WTC11 (cell line): ENCODE results near the gene SAPCD2. TPM values are rescaled to one million over a fixed set of nuclear protein-coding genes. Genes with fewer than 3 reads are reported as not detected.
A peak's percentile ranks its signal among the peaks of the same experiment; 100 is the strongest.

Experiments used
- ATF1 ChIP-seq: sonication (generic); formaldehyde crosslinking; IDR thresholded peaks from 2 replicates; pipeline ENCODE4 v1.8.1; 2023; ENCODE audit warnings: mild to moderate bottlenecking, moderate library complexity, missing genetic modification reagents
- CREM ChIP-seq: sonication (generic); formaldehyde crosslinking; IDR thresholded peaks from 2 replicates; pipeline ENCODE4 v1.8.1; 2022; ENCODE audit warnings: mild to moderate bottlenecking, missing genetic modification reagents, moderate library complexity
- ELF4 ChIP-seq: sonication (generic); formaldehyde crosslinking; IDR thresholded peaks from 2 replicates; pipeline ENCODE4 v1.8.1; 2022; ENCODE audit warnings: low read depth, mild to moderate bottlenecking, moderate library complexity, missing genetic modification reagents
- ESRRA ChIP-seq: sonication (generic); formaldehyde crosslinking; IDR thresholded peaks from 2 replicates; pipeline ENCODE4 v1.8.1; 2022; ENCODE audit warnings: mild to moderate bottlenecking, missing genetic modification reagents, borderline replicate concordance
- ETV6 ChIP-seq: sonication (generic); formaldehyde crosslinking; IDR thresholded peaks from 2 replicates; pipeline ENCODE4 v1.8.1; 2022; ENCODE audit warnings: mild to moderate bottlenecking, missing genetic modification reagents
- FOXJ3 ChIP-seq: sonication (generic); formaldehyde crosslinking; IDR thresholded peaks from 2 replicates; pipeline ENCODE4 v1.9.0; 2021; ENCODE audit warnings: missing genetic modification reagents, mild to moderate bottlenecking, borderline replicate concordance
- FOXP1 ChIP-seq: sonication (generic); formaldehyde crosslinking; IDR thresholded peaks from 2 replicates; pipeline ENCODE4 v1.8.0; 2022; ENCODE audit warnings: missing genetic modification reagents, mild to moderate bottlenecking, moderate library complexity, borderline replicate concordance
- GABPB1 ChIP-seq: sonication (generic); formaldehyde crosslinking; IDR thresholded peaks from 2 replicates; pipeline ENCODE4 v1.8.1; 2023; ENCODE audit warnings: mild to moderate bottlenecking, missing genetic modification reagents
- GRHL2 ChIP-seq: fragments of 250-450 bp; sonication (Bioruptor Pico); IDR thresholded peaks from 2 replicates; pipeline ENCODE4 v1.8.0; 2022; ENCODE audit warnings: mild to moderate bottlenecking, moderate library complexity; ENCODE audit not compliant: insufficient replicate concordance, severe bottlenecking
- IRF2 ChIP-seq: sonication (generic); formaldehyde crosslinking; IDR thresholded peaks from 2 replicates; pipeline ENCODE4 v1.8.0; 2022; ENCODE audit warnings: low read depth, missing genetic modification reagents, borderline replicate concordance
- JUN ChIP-seq: sonication (generic); formaldehyde crosslinking; IDR thresholded peaks from 2 replicates; pipeline ENCODE4 v1.8.0; 2023; ENCODE audit warnings: mild to moderate bottlenecking, missing genetic modification reagents
- MXD4 ChIP-seq: fragments of 250-450 bp; sonication (Bioruptor Pico); IDR thresholded peaks from 2 replicates; pipeline ENCODE4 v1.8.0; 2021; ENCODE audit warnings: mild to moderate bottlenecking, moderate library complexity, borderline replicate concordance
- NR3C1 ChIP-seq: sonication (generic); formaldehyde crosslinking; conservative IDR thresholded peaks from 2 replicates; pipeline ENCODE4 v1.8.1; 2023; ENCODE audit warnings: low read depth, mild to moderate bottlenecking, missing genetic modification reagents
- PRRX2 ChIP-seq: fragments of 250-450 bp; sonication (Bioruptor Pico); IDR thresholded peaks from 2 replicates; pipeline ENCODE4 v1.8.0; 2021; ENCODE audit warnings: mild to moderate bottlenecking
- RELA ChIP-seq: sonication (generic); formaldehyde crosslinking; IDR thresholded peaks from 2 replicates; pipeline ENCODE4 v1.8.1; 2022; ENCODE audit warnings: missing genetic modification reagents, mild to moderate bottlenecking, borderline replicate concordance
- RORB ChIP-seq: fragments of 250-450 bp; sonication (Bioruptor Pico); IDR thresholded peaks from 2 replicates; pipeline ENCODE4 v1.9.0; 2021; ENCODE audit warnings: mild to moderate bottlenecking
- ZNF423 ChIP-seq: fragments of 250-450 bp; sonication (Bioruptor Pico); IDR thresholded peaks from 2 replicates; pipeline ENCODE4 v2.1.2; 2022; ENCODE audit warnings: mild to moderate bottlenecking, moderate library complexity
- ZNF671 ChIP-seq: fragments of 250-450 bp; sonication (Bioruptor Pico); IDR thresholded peaks from 2 replicates; pipeline ENCODE4 v1.8.0; 2021; ENCODE audit warnings: mild to moderate bottlenecking
- total RNA-seq: library from RNA; stranded (reverse); gene quantifications from 3 replicates; pipeline ENCODE4 v1.2.3, GENCODE V29; 2021
- TF ChIP-seq, protein P1 (sequence below): fragments of 250-450 bp; sonication (Bioruptor Pico); IDR thresholded peaks from 2 replicates; pipeline ENCODE4 v1.9.0; 2021; ENCODE audit warnings: mild to moderate bottlenecking, borderline replicate concordance
- TF ChIP-seq, protein P2 (sequence below): sonication (generic); formaldehyde crosslinking; IDR thresholded peaks from 2 replicates; pipeline ENCODE4 v1.8.1; 2023; ENCODE audit warnings: mild to moderate bottlenecking, missing genetic modification reagents, moderate library complexity
- TF ChIP-seq, protein P3 (sequence below): fragments of 250-450 bp; sonication (Bioruptor Pico); IDR thresholded peaks from 2 replicates; pipeline ENCODE4 v1.9.0; 2021; ENCODE audit warnings: moderate library complexity, mild to moderate bottlenecking, inconsistent platforms, borderline replicate concordance
- TF ChIP-seq, protein P4 (sequence below): sonication (generic); formaldehyde crosslinking; conservative IDR thresholded peaks from 2 replicates; pipeline ENCODE4 v1.8.1; 2022; ENCODE audit warnings: mild to moderate bottlenecking, missing genetic modification reagents
- TF ChIP-seq, protein P5 (sequence below): fragments of 250-450 bp; sonication (Bioruptor Pico); IDR thresholded peaks from 2 replicates; pipeline ENCODE4 v1.9.0; 2021; ENCODE audit warnings: mild to moderate bottlenecking
- TF ChIP-seq, protein P6 (sequence below): sonication (generic); formaldehyde crosslinking; IDR thresholded peaks from 2 replicates; pipeline ENCODE4 v1.8.1; 2023; ENCODE audit warnings: mild to moderate bottlenecking, missing genetic modification reagents
- TF ChIP-seq, protein P7 (sequence below): fragments of 250-450 bp; sonication (Bioruptor Pico); IDR thresholded peaks from 2 replicates; pipeline ENCODE4 v2.1.2; 2022; ENCODE audit warnings: mild to moderate bottlenecking, moderate library complexity

Gene SAPCD2
- total RNA-seq, 1 experiment from 2014 or later, result 67.0 TPM

DNA sequence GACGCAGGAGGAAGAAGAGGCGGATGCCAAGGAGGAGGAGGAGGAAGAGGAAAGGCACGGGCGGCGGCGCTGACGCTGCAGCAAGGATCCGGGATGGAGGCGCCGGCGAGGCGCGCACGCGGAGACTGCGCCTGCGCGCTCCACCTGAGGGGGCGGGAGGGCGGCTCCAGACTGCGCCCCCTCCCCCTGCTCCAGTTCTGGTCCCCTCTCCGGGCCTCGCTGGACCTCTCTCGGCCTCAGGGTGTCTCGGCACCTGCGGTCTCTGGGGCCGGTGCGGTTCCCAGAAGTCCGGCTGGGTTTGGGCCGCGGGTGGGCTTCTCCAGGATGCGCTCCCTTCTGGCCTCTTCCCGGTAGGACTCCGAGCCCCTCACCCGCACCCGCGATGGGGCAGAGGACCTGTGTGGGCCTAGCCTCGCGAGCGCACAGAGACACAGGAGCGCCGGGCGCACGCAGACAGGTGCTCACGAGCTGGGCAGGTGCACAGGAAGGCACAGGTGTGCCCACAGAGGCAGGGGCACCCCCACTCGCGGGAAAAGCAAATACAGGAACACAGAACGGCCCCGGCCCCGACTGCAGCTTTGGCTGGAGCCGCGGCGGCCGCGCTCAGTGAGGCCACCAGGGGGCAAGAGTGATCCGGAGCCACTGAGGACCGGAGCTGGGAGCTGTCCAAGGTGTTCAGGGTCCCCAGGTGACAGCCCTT lies 24.1 kb downstream of the SAPCD2 start, which contains the start of gene NPDC1 (continued):
- TF ChIP-seq, protein P1, sequence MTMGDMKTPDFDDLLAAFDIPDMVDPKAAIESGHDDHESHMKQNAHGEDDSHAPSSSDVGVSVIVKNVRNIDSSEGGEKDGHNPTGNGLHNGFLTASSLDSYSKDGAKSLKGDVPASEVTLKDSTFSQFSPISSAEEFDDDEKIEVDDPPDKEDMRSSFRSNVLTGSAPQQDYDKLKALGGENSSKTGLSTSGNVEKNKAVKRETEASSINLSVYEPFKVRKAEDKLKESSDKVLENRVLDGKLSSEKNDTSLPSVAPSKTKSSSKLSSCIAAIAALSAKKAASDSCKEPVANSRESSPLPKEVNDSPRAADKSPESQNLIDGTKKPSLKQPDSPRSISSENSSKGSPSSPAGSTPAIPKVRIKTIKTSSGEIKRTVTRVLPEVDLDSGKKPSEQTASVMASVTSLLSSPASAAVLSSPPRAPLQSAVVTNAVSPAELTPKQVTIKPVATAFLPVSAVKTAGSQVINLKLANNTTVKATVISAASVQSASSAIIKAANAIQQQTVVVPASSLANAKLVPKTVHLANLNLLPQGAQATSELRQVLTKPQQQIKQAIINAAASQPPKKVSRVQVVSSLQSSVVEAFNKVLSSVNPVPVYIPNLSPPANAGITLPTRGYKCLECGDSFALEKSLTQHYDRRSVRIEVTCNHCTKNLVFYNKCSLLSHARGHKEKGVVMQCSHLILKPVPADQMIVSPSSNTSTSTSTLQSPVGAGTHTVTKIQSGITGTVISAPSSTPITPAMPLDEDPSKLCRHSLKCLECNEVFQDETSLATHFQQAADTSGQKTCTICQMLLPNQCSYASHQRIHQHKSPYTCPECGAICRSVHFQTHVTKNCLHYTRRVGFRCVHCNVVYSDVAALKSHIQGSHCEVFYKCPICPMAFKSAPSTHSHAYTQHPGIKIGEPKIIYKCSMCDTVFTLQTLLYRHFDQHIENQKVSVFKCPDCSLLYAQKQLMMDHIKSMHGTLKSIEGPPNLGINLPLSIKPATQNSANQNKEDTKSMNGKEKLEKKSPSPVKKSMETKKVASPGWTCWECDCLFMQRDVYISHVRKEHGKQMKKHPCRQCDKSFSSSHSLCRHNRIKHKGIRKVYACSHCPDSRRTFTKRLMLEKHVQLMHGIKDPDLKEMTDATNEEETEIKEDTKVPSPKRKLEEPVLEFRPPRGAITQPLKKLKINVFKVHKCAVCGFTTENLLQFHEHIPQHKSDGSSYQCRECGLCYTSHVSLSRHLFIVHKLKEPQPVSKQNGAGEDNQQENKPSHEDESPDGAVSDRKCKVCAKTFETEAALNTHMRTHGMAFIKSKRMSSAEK (CRISPR knock-in tag), result no peak
- TF ChIP-seq GRHL2, result no peak
- no peak for TF ChIP-seq IRF2 (CRISPR knock-in tag)
- TF ChIP-seq, protein P2, sequence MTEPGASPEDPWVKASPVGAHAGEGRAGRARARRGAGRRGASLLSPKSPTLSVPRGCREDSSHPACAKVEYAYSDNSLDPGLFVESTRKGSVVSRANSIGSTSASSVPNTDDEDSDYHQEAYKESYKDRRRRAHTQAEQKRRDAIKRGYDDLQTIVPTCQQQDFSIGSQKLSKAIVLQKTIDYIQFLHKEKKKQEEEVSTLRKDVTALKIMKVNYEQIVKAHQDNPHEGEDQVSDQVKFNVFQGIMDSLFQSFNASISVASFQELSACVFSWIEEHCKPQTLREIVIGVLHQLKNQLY, result 0 out of 2 replicates have a peak, but pooled peaks have one; percentile 62
- no peak for TF ChIP-seq NR3C1 (CRISPR knock-in tag)
- TF ChIP-seq, protein P3, sequence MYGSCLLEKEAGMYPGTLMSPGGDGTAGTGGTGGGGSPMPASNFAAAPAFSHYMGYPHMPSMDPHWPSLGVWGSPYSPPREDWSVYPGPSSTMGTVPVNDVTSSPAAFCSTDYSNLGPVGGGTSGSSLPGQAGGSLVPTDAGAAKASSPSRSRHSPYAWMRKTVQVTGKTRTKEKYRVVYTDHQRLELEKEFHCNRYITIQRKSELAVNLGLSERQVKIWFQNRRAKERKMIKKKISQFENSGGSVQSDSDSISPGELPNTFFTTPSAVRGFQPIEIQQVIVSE (CRISPR knock-in tag), result no peak
- TF ChIP-seq, protein P4, sequence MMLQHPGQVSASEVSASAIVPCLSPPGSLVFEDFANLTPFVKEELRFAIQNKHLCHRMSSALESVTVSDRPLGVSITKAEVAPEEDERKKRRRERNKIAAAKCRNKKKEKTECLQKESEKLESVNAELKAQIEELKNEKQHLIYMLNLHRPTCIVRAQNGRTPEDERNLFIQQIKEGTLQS (CRISPR knock-in tag), result no peak
- no peak for TF ChIP-seq RORB (CRISPR knock-in tag)
- TF ChIP-seq ZNF423 (CRISPR knock-in tag), result no peak
- no peak; the same call in none of the 2 replicates for TF ChIP-seq FOXP1 (CRISPR knock-in tag)
- TF ChIP-seq, protein P5, sequence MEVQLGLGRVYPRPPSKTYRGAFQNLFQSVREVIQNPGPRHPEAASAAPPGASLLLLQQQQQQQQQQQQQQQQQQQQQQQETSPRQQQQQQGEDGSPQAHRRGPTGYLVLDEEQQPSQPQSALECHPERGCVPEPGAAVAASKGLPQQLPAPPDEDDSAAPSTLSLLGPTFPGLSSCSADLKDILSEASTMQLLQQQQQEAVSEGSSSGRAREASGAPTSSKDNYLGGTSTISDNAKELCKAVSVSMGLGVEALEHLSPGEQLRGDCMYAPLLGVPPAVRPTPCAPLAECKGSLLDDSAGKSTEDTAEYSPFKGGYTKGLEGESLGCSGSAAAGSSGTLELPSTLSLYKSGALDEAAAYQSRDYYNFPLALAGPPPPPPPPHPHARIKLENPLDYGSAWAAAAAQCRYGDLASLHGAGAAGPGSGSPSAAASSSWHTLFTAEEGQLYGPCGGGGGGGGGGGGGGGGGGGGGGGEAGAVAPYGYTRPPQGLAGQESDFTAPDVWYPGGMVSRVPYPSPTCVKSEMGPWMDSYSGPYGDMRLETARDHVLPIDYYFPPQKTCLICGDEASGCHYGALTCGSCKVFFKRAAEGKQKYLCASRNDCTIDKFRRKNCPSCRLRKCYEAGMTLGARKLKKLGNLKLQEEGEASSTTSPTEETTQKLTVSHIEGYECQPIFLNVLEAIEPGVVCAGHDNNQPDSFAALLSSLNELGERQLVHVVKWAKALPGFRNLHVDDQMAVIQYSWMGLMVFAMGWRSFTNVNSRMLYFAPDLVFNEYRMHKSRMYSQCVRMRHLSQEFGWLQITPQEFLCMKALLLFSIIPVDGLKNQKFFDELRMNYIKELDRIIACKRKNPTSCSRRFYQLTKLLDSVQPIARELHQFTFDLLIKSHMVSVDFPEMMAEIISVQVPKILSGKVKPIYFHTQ, result no peak
- no peak for TF ChIP-seq MXD4 (CRISPR knock-in tag)
- 0 out of 2 replicates have a peak, but pooled peaks have one; percentile 4 for TF ChIP-seq ELF4 (CRISPR knock-in tag)
- TF ChIP-seq FOXJ3 (CRISPR knock-in tag), result no peak
- TF ChIP-seq JUN, result peak; percentile 86; the same call in 1 of the 2 replicates
- peak; percentile 56; the same call in 1 of the 2 replicates for TF ChIP-seq ETV6 (CRISPR knock-in tag)
- TF ChIP-seq RELA, result peak; percentile 71; the same call in 1 of the 2 replicates
- TF ChIP-seq PRRX2 (CRISPR knock-in tag), result no peak
- TF ChIP-seq ESRRA (CRISPR knock-in tag), result no peak
- TF ChIP-seq, protein P6, sequence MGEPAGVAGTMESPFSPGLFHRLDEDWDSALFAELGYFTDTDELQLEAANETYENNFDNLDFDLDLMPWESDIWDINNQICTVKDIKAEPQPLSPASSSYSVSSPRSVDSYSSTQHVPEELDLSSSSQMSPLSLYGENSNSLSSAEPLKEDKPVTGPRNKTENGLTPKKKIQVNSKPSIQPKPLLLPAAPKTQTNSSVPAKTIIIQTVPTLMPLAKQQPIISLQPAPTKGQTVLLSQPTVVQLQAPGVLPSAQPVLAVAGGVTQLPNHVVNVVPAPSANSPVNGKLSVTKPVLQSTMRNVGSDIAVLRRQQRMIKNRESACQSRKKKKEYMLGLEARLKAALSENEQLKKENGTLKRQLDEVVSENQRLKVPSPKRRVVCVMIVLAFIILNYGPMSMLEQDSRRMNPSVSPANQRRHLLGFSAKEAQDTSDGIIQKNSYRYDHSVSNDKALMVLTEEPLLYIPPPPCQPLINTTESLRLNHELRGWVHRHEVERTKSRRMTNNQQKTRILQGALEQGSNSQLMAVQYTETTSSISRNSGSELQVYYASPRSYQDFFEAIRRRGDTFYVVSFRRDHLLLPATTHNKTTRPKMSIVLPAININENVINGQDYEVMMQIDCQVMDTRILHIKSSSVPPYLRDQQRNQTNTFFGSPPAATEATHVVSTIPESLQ, result no peak
- TF ChIP-seq, protein P7, sequence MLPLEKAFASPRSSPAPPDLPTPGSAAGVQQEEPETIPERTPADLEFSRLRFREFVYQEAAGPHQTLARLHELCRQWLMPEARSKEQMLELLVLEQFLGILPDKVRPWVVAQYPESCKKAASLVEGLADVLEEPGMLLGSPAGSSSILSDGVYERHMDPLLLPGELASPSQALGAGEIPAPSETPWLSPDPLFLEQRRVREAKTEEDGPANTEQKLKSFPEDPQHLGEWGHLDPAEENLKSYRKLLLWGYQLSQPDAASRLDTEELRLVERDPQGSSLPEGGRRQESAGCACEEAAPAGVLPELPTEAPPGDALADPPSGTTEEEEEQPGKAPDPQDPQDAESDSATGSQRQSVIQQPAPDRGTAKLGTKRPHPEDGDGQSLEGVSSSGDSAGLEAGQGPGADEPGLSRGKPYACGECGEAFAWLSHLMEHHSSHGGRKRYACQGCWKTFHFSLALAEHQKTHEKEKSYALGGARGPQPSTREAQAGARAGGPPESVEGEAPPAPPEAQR, result no peak
- no peak for TF ChIP-seq ZNF671 (CRISPR knock-in tag)
- 0 out of 2 replicates have a peak, but pooled peaks have one; percentile 3 for TF ChIP-seq CREM
- 0 out of 2 replicates have a peak, but pooled peaks have one; percentile 22 for TF ChIP-seq GABPB1 (CRISPR knock-in tag)
- TF ChIP-seq ATF1 (CRISPR knock-in tag), result 0 out of 2 replicates have a peak, but pooled peaks have one; percentile 54
